ENCODE measurements around the gene ITK. TPM values are rescaled to one million over a fixed set of nuclear protein-coding genes. Genes with fewer than 3 reads are reported as not detected.

Gene ITK
- total RNA-seq, 4 donors from 2014 or later: 0.78 to 5.2 (median 2.1) TPM

DNA sequence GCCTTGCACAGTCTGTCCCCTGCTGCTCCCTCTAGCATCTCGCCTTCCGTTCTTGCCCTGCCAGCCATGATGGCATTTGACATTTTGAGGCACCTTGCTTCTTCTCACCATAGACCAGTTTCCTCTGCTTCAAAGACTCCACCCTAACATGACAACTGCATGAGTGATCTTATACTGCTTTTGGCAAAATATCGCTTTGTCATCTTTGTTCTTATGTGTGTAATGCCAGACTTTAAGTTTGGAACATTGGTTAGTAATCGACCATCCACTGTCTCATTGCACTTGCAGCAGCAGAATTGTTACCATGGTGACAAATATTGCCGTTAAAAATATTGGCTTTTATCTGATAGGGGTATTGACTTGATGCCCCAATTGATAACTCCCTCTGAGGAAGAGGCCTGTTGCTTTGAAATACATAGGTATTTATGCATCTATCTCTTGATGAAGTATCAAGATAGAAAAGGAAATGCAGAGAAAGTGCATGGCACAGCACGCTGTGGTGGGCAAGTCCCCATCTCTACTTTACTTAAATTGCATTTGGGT lies 21.4 kb upstream of the ITK start:
- DNase-seq (ENCODE audit: low spot score in 2 of 2): peak in 1 of 2 donors; percentile 57
- no peak overlapping the region for H3K4me3 ChIP-seq (ENCODE audit: low read depth, poor library complexity, severe bottlenecking)
- intact Hi-C loops (cut with DNase I; ENCODE audit: low total_unique reads): no loop called here
- TF ChIP-seq, protein P1, sequence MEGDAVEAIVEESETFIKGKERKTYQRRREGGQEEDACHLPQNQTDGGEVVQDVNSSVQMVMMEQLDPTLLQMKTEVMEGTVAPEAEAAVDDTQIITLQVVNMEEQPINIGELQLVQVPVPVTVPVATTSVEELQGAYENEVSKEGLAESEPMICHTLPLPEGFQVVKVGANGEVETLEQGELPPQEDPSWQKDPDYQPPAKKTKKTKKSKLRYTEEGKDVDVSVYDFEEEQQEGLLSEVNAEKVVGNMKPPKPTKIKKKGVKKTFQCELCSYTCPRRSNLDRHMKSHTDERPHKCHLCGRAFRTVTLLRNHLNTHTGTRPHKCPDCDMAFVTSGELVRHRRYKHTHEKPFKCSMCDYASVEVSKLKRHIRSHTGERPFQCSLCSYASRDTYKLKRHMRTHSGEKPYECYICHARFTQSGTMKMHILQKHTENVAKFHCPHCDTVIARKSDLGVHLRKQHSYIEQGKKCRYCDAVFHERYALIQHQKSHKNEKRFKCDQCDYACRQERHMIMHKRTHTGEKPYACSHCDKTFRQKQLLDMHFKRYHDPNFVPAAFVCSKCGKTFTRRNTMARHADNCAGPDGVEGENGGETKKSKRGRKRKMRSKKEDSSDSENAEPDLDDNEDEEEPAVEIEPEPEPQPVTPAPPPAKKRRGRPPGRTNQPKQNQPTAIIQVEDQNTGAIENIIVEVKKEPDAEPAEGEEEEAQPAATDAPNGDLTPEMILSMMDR (IDR thresholded peaks at IDR 0.05): no peak
- TF ChIP-seq POLR2A (IDR thresholded peaks at IDR 0.05): no peak
- WGBS, 2 donors: 75% methylated on average over 6 of the region's 6 CpGs

DNA sequence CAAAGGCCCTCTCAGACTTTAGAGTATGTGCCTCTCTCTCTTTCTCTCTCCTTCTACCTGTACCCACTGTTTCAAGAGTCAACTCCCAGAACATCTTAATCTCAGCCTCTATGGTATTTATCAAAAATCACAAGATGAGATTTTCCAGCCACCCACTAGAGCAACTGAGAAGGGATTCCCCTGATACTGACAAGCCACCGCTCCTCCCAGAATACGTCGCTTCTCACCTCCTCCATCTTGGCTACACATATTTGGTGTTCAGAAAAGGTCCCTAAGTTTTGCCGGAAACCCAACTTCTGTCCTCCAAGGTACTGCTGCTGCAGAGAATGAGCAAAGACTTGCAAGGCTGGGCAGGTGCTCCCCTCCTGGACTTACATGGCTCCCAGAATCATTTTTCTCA lies 20.6 kb upstream of the ITK start:
- 86 to 88% methylated on average over 4 of the region's 4 CpGs for WGBS, 2 donors
- H3K4me3 ChIP-seq (ENCODE audit: low read depth, poor library complexity, severe bottlenecking): no peak overlapping the region
- intact Hi-C loops (cut with DNase I; ENCODE audit: low total_unique reads): loop anchor here (5.0 kb wide), 1 partner anchor 432 kb away; no protein-coding TSS in a partner anchor
- TF ChIP-seq POLR2A (IDR thresholded peaks at IDR 0.05): no peak
- TF ChIP-seq, protein P1 (IDR thresholded peaks at IDR 0.05): no peak
- peak in 1 of 2 donors; percentile 29 for DNase-seq (ENCODE audit: low spot score in 2 of 2)

DNA sequence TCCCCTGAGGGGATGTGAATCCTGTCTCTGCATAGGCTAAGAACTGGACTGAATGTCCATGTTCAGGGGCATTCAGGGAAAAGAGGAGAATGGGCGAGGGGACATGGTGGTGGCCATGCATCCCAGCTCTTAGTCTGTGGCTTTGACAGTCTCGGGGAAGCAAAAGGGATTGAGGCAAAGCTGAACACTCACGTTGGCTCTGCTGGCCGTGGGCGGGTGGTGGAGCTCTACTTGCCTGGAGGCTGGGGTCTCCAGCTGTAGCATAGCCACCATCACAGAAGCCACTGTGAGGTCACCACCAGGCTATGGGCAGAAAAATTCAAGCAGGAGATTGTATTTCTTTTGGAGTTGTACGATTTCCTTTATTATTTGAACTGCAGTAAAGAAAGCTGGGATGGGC lies 18.6 kb upstream of the ITK start:
- DNase-seq (ENCODE audit: low spot score in 2 of 2): peak in 1 of 2 donors; percentile 65
- H3K4me3 ChIP-seq (ENCODE audit: low read depth, poor library complexity, severe bottlenecking): no peak overlapping the region
- TF ChIP-seq, protein P1 (IDR thresholded peaks at IDR 0.05): no peak
- no peak for TF ChIP-seq POLR2A (IDR thresholded peaks at IDR 0.05)
- 83 to 87% methylated on average over 6 of the region's 6 CpGs for WGBS, 2 donors
- intact Hi-C loops (cut with DNase I; ENCODE audit: low total_unique reads): loop anchor here (5.0 kb wide), 1 partner anchor 430 kb away; no protein-coding TSS in a partner anchor

DNA sequence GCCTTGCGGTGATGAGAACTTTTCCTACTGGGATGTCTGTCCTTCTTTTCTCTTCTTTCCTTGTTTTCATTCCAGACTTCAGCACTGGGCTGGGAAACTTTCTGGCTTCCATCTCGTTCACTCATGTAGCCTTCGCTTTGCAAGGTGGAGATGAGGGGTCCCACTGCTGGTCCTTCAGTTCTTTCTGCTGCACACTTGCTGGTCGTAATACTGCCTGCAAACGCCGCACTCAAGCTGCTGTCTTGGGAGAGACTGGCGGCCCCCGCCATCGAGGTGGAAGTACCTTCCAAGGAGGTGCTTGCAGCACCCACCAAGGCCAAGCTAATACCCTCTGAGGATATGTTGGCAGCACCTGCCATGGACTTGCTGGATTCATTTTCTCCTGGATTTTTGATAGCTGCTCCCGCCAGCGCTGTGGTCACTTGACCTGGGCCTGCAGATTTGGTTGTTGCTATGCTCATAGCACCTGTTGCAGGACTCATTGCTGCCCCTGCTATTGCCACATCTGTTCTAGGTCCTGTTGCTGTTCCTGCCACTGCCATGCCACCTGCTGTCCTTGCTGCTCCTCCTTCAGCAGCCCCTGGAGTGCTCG lies 17.6 kb upstream of the ITK start:
- no peak overlapping the region for H3K4me3 ChIP-seq (ENCODE audit: low read depth, poor library complexity, severe bottlenecking)
- DNase-seq (ENCODE audit: low spot score in 2 of 2): peak in 1 of 2 donors; percentile 67
- TF ChIP-seq, protein P1 (IDR thresholded peaks at IDR 0.05): no peak
- TF ChIP-seq POLR2A (IDR thresholded peaks at IDR 0.05): no peak
- WGBS, 2 donors: 92 to 94% methylated on average over 12 of the region's 12 CpGs
- intact Hi-C loops (cut with DNase I; ENCODE audit: low total_unique reads): loop anchor here (5.0 kb wide), 1 partner anchor 429 kb away; no protein-coding TSS in a partner anchor

DNA sequence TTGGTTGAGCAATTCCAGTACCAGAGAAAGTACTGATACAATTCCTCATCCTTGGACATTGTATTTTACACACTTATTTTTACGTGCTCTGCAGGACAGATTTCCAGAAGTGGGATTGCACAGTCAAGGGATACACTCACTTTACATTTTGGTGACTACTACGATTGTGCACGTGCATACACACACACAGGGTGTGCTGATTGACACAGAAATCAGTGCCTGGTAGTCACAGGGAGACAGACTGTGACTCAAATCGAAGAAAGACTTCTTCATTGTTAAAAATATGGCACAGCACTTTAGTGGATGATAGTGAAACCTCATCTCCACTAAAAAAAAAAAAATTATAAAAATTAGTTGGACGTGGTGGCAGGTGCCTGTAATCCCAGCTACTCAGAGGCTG lies 16.1 kb upstream of the ITK start:
- intact Hi-C loops (cut with DNase I; ENCODE audit: low total_unique reads): loop anchor here (5.0 kb wide), 1 partner anchor 428 kb away; no protein-coding TSS in a partner anchor
- TF ChIP-seq, protein P1 (IDR thresholded peaks at IDR 0.05): no peak
- no peak for TF ChIP-seq POLR2A (IDR thresholded peaks at IDR 0.05)
- no peak for DNase-seq (ENCODE audit: low spot score in 2 of 2)
- WGBS, 2 donors: 67 to 81% methylated on average over 5 of the region's 5 CpGs
- no peak overlapping the region for H3K4me3 ChIP-seq (ENCODE audit: low read depth, poor library complexity, severe bottlenecking)
